GM19452 (cell line): ENCODE results near the gene PRR12.

Experiments
- ATAC-seq: cut with Tn5 transposase; IDR thresholded peaks from one replicate; pipeline ENCODE4 v1.9.1; 2021; ENCODE audit not compliant: unreplicated experiment

PRR12 gene

GRCh38 chr19:49560358-49560900 is 30.6 kb upstream of the PRR12 start:
- ATAC-seq = no peak

- no peak for ATAC-seq
Observed at GRCh38 chr19:49564616-49565045, 26.4 kb upstream of the PRR12 start.

GRCh38 chr19:49565261-49565660 is 25.7 kb upstream of the PRR12 start:
- ATAC-seq = no peak

GRCh38 chr19:49566302-49566701 is 24.7 kb upstream of the PRR12 start:
- ATAC-seq = no peak

- no peak for ATAC-seq
Observed at GRCh38 chr19:49567861-49568441, 23.0 kb upstream of the PRR12 start.

- ATAC-seq = no peak
Observed at GRCh38 chr19:49570138-49570856, 20.7 kb upstream of the PRR12 start.

GRCh38 chr19:49570997-49571676 is 19.8 kb upstream of the PRR12 start:
- ATAC-seq = no peak

GRCh38 chr19:49573009-49573408 is 18.0 kb upstream of the PRR12 start:
- ATAC-seq = no peak

GRCh38 chr19:49573425-49573824 is 17.6 kb upstream of the PRR12 start:
- no peak for ATAC-seq

GRCh38 chr19:49574206-49574755 is 16.7 kb upstream of the PRR12 start:
- no peak for ATAC-seq

- no peak for ATAC-seq
Observed at GRCh38 chr19:49579193-49579592, 11.8 kb upstream of the PRR12 start.

- no peak for ATAC-seq
Observed at GRCh38 chr19:49579947-49580263, 11.1 kb upstream of the PRR12 start.

GRCh38 chr19:49580264-49581006 is 10.5 kb upstream of the PRR12 start, which contains the start of gene NOSIP:
Gene NOSIP (minus strand): TSS chr19:49580556. CDS start chr19:49560691, 19,865 bp downstream.
- ATAC-seq = peak; percentile 85

- ATAC-seq = no peak
Observed at GRCh38 chr19:49581007-49581508, 9.9 kb upstream of the PRR12 start, which contains the start of gene PRRG2. Gene PRRG2 (plus strand): TSS chr19:49581316. CDS start chr19:49583220, 1,904 bp downstream.

- no peak for ATAC-seq
Observed at GRCh38 chr19:49583239-49583638, 7.7 kb upstream of the PRR12 start.

GRCh38 chr19:49585023-49585422 is 6.0 kb upstream of the PRR12 start:
- ATAC-seq = no peak

- ATAC-seq = no peak
Observed at GRCh38 chr19:49587227-49587626, 3.8 kb upstream of the PRR12 start.

GRCh38 chr19:49588365-49589122 is 2.4 kb upstream of the PRR12 start:
- no peak for ATAC-seq

- no peak for ATAC-seq
Observed at GRCh38 chr19:49589502-49589905, 1.5 kb upstream of the PRR12 start.
